H9 (cell line): ENCODE results near the gene MMP15. TPM values are rescaled to one million over a fixed set of nuclear protein-coding genes. Genes with fewer than 3 reads are reported as not detected.

ENCODE experiments used
- DNase-seq: peaks from one replicate; pipeline ENCODE4 v3.0.0-alpha.2; 2017
- H2AFZ ChIP-seq: one replicate; pipeline ENCODE4 v1.6.1; 2013; ENCODE audit warnings: mild to moderate bottlenecking, low read length, control low read depth, moderate library complexity
- H2AK5ac ChIP-seq: 2 replicates; pipeline ENCODE4 v1.6.1; 2013; ENCODE audit warnings: low read length, control low read depth, mixed read lengths; ENCODE audit not compliant: insufficient read length
- H2BK120ac ChIP-seq: one replicate; pipeline ENCODE4 v1.6.1; 2013; ENCODE audit warnings: low read depth, mild to moderate bottlenecking, low read length, control low read depth, inconsistent platforms; ENCODE audit not compliant: poor library complexity, severe bottlenecking
- H2BK12ac ChIP-seq: 2 replicates; pipeline ENCODE4 v1.6.1; 2013; ENCODE audit warnings: low read length, control low read depth, mixed read lengths, low read depth; ENCODE audit not compliant: insufficient read length
- H2BK15ac ChIP-seq: 2 replicates; pipeline ENCODE4 v1.6.1; 2013; ENCODE audit warnings: low read depth, low read length, control low read depth
- H2BK20ac ChIP-seq: one replicate; pipeline ENCODE4 v1.6.1; 2013; ENCODE audit warnings: low read depth, mild to moderate bottlenecking, low read length, control low read depth, inconsistent platforms; ENCODE audit not compliant: poor library complexity, severe bottlenecking
- H2BK5ac ChIP-seq: 2 replicates; pipeline ENCODE4 v1.6.1; 2013; ENCODE audit warnings: low read length, control low read depth, mixed read lengths; ENCODE audit not compliant: insufficient read length
- H3K14ac ChIP-seq: 2 replicates; pipeline ENCODE4 v1.6.1; 2013; ENCODE audit warnings: low read length, control low read depth; ENCODE audit not compliant: insufficient read depth
- H3K18ac ChIP-seq: 2 replicates; pipeline ENCODE4 v1.6.1; 2013; ENCODE audit warnings: low read depth, mild to moderate bottlenecking, mixed read lengths, low read length, control low read depth; ENCODE audit not compliant: insufficient read length
- H3K23ac ChIP-seq: 2 replicates; pipeline ENCODE4 v1.6.1; 2013; ENCODE audit warnings: low read length, control low read depth, mixed read lengths, low read depth; ENCODE audit not compliant: insufficient read length
- H3K23me2 ChIP-seq: 2 replicates; pipeline ENCODE4 v1.6.1; 2013; ENCODE audit warnings: low read depth, mild to moderate bottlenecking, mixed read lengths, low read length, control low read depth; ENCODE audit not compliant: insufficient read length, poor library complexity, severe bottlenecking
- H3K27ac ChIP-seq: 2 replicates; pipeline ENCODE4 v1.5.1; 2013; ENCODE audit warnings: low read length, control low read depth, mixed read lengths, low read depth; ENCODE audit not compliant: insufficient read length
- H3K27me3 ChIP-seq: 2 replicates; pipeline ENCODE4 v1.6.1; 2013; ENCODE audit warnings: low read length, control low read depth, inconsistent platforms; ENCODE audit not compliant: insufficient read depth
- H3K4ac ChIP-seq: 2 replicates; pipeline ENCODE4 v1.6.1; 2013; ENCODE audit warnings: low read depth, mild to moderate bottlenecking, control low read depth, inconsistent platforms, low read length, moderate library complexity
- H3K4me1 ChIP-seq: 2 replicates; pipeline ENCODE4 v1.6.1; 2013; ENCODE audit warnings: low read length, control low read depth, inconsistent platforms; ENCODE audit not compliant: insufficient read depth
- H3K4me2 ChIP-seq: 2 replicates; pipeline ENCODE4 v1.6.1; 2013; ENCODE audit warnings: low read length, control low read depth, mixed read lengths; ENCODE audit not compliant: insufficient read length, insufficient read depth
- H3K56ac ChIP-seq: 2 replicates; pipeline ENCODE4 v1.6.1; 2013; ENCODE audit warnings: low read depth, mild to moderate bottlenecking, mixed read lengths, low read length, control low read depth; ENCODE audit not compliant: insufficient read length
- H3K79me1 ChIP-seq: 2 replicates; pipeline ENCODE4 v1.6.1; 2013; ENCODE audit warnings: low read depth, mild to moderate bottlenecking, moderate library complexity, low read length, control low read depth, inconsistent platforms; ENCODE audit not compliant: insufficient read depth, poor library complexity, severe bottlenecking
- H3K79me2 ChIP-seq: 2 replicates; pipeline ENCODE4 v1.6.1; 2013; ENCODE audit warnings: low read length, control low read depth, inconsistent platforms; ENCODE audit not compliant: insufficient read depth
- H3K9ac ChIP-seq: 2 replicates; pipeline ENCODE4 v1.6.1; 2013; ENCODE audit warnings: low read length, control low read depth, mixed read lengths; ENCODE audit not compliant: insufficient read length; ENCODE audit errors: extremely low read depth
- H3K9me3 ChIP-seq: one replicate; pipeline ENCODE4 v1.6.1; 2013; ENCODE audit warnings: low read depth, low read length, inconsistent platforms; ENCODE audit not compliant: control insufficient read depth
- H3T11ph ChIP-seq: one replicate; pipeline ENCODE4 v1.6.1; 2013; ENCODE audit warnings: mild to moderate bottlenecking, low read length, control low read depth, inconsistent platforms
- H4K20me1 ChIP-seq: one replicate; pipeline ENCODE4 v1.6.1; 2013; ENCODE audit not compliant: control insufficient read depth, insufficient read length, insufficient read depth
- H4K5ac ChIP-seq: 2 replicates; pipeline ENCODE4 v1.6.1; 2013; ENCODE audit warnings: low read depth, mild to moderate bottlenecking, mixed read lengths, low read length, control low read depth; ENCODE audit not compliant: insufficient read length
- H4K8ac ChIP-seq: replicated peaks from 2 replicates; pipeline ENCODE4 v1.6.1; 2013; ENCODE audit warnings: low read length, control low read depth, mixed read lengths, low read depth; ENCODE audit not compliant: insufficient read length
- H4K91ac ChIP-seq: 2 replicates; pipeline ENCODE4 v1.6.1; 2013; ENCODE audit warnings: low read depth, mild to moderate bottlenecking, moderate library complexity, mixed read lengths, low read length, control low read depth; ENCODE audit not compliant: insufficient read length
- H3K27ac Mint-ChIP-seq, 3 experiments: 2 replicates in 2 of 3; 3 replicates in 1 of 3; pipeline ENCODE4 v1.8.0; 2020 to 2021; ENCODE audit warnings: mixed read lengths in 3 of 3, mild to moderate bottlenecking in 1 of 3, moderate library complexity in 1 of 3
- H3K27me3 Mint-ChIP-seq: 2 replicates; pipeline ENCODE4 v1.8.0; 2021; ENCODE audit warnings: low read depth, mild to moderate bottlenecking, moderate library complexity, mixed read lengths
- H3K36me3 Mint-ChIP-seq, 3 experiments: 2 replicates in 2 of 3; 3 replicates in 1 of 3; pipeline ENCODE4 v1.8.0; 2020 to 2021; ENCODE audit warnings: low read depth in 3 of 3, mixed read lengths in 3 of 3; ENCODE audit not compliant: insufficient read depth in 1 of 3
- H3K4me1 Mint-ChIP-seq, 2 experiments: 2 replicates each; pipeline ENCODE4 v1.8.0; 2020; ENCODE audit warnings: mixed read lengths in 2 of 2
- H3K4me3 Mint-ChIP-seq, 2 experiments: 2 replicates in 1 of 2; 3 replicates in 1 of 2; pipeline ENCODE4 v1.8.0; 2020 to 2021; ENCODE audit warnings: mild to moderate bottlenecking in 2 of 2, mixed read lengths in 2 of 2, moderate library complexity in 1 of 2
- H3K9me3 Mint-ChIP-seq, 2 experiments: 2 replicates in 1 of 2; 3 replicates in 1 of 2; pipeline ENCODE4 v1.8.0; 2020; ENCODE audit warnings: mild to moderate bottlenecking in 2 of 2, mixed read lengths in 2 of 2, moderate library complexity in 1 of 2
- CTCF ChIP-seq: fragments of 200-600 bp; sonication (generic); conservative IDR thresholded peaks from 3 replicates; pipeline ENCODE4 v1.8.0; 2021; ENCODE audit warnings: antibody characterized with exemption, mild to moderate bottlenecking
- WGBS: extraction: QIAGEN DNeasy Blood & Tissue Kit; methylation state at CpG from one replicate; pipeline ENCODE4 v1.1.7; 2013; ENCODE audit warnings: missing lambda C conversion rate, low lambda C conversion rate, mixed read lengths; ENCODE audit not compliant: insufficient read length; ENCODE audit errors: extremely low coverage; 5-methylcytosine and 5-hydroxymethylcytosine counted together
- total RNA-seq: library from RNA; stranded (reverse); gene quantifications from 2 replicates; pipeline ENCODE4 v1.2.1, GENCODE V29; 2021

MMP15 gene
- total RNA-seq, 1 experiment from 2014 or later, result 32.9 TPM

- Histone ChIP-seq H3K23ac (no peak overlapping the region), H3K4me2 (no peak overlapping the region), H4K20me1 (no peaks in the 10 kb centered on the region), H3K79me1 (no peaks in the 10 kb centered on the region), H3K14ac (no peak overlapping the region), H4K5ac (no peak overlapping the region), H3K18ac (no peak overlapping the region), H3K27ac (no peak overlapping the region), H2BK12ac (no peak overlapping the region), H3T11ph (no peak overlapping the region), H3K27me3 (no peaks in the 10 kb centered on the region), H3K4me1 (no peaks in the 10 kb centered on the region; the same call in 1 of the 2 replicates), H4K8ac (no peak overlapping the region), H4K91ac (no peak overlapping the region), H2BK15ac (no peak overlapping the region), H3K9ac (no peak overlapping the region), H3K23me2 (no peaks in the 10 kb centered on the region), H2BK20ac (no peak overlapping the region), H2AFZ (no peak overlapping the region), H2BK5ac (no peak overlapping the region), H3K4ac (no peak overlapping the region), H2AK5ac (no peak overlapping the region), H3K56ac (no peak overlapping the region), H2BK120ac (no peak overlapping the region), H3K9me3 (no peaks in the 10 kb centered on the region), H3K79me2 (no peaks in the 10 kb centered on the region)
- Mint-ChIP-seq H3K27me3 (peaks cover 5% of the 10 kb centered on the region), H3K9me3 (peaks cover 6 to 7% of the 10 kb centered on the region in 2 experiments; a peak in 4 of 5 replicates), H3K4me3 (no peak overlapping the region), H3K4me1 (peaks cover 8 to 28% of the 10 kb centered on the region in 2 experiments), H3K27ac (no peak overlapping the region), H3K36me3 (peaks cover 0 to 4% (median 0%) of the 10 kb centered on the region in 3 experiments; a peak in 2 of 7 replicates)
- WGBS, result no CpG with 5 or more reads among the region's 2 CpGs
- DNase-seq, result no peak
- TF ChIP-seq CTCF, result no peak
These were observed 25.7 kb downstream of the MMP15 start for GRCh38 chr16:58051296-58051695.
